NCI-H2081 treated with DMSO at 0.1 percent for 48 hours (cell line): ENCODE measurements around the gene SCAP.

ENCODE experiments used
- DNase-seq: peaks from one replicate; lab custom pipeline; 2025; lab: John Stamatoyannopoulos, UW

Gene SCAP

GRCh38 chr3:47431225-47431624 is 44.5 kb downstream of the SCAP start:
- DNase-seq = no peak

GRCh38 chr3:47430606-47431005 is 45.1 kb downstream of the SCAP start:
- DNase-seq = no peak

GRCh38 chr3:47429476-47430270 is 46.1 kb downstream of the SCAP start:
- DNase-seq = no peak

- no peak for DNase-seq
Observed at GRCh38 chr3:47428662-47429061, 47.1 kb downstream of the SCAP start.

GRCh38 chr3:47427866-47428265 is 47.9 kb downstream of the SCAP start:
- no peak for DNase-seq

- no peak for DNase-seq
Observed at GRCh38 chr3:47425959-47426358, 49.8 kb downstream of the SCAP start.

- no peak for DNase-seq
Observed at GRCh38 chr3:47425383-47425778, 50.4 kb downstream of the SCAP start.

- no peak for DNase-seq
Observed at GRCh38 chr3:47424434-47425382, 51.0 kb downstream of the SCAP start.

GRCh38 chr3:47423548-47424145 is 52.1 kb downstream of the SCAP start:
- no peak for DNase-seq

GRCh38 chr3:47422743-47423142 is 53.0 kb downstream of the SCAP start:
- no peak for DNase-seq

- DNase-seq = no peak
Observed at GRCh38 chr3:47421741-47422649, 53.7 kb downstream of the SCAP start.

GRCh38 chr3:47420511-47421484 is 54.9 kb downstream of the SCAP start:
- no peak for DNase-seq

- no peak for DNase-seq
Observed at GRCh38 chr3:47420044-47420430, 55.7 kb downstream of the SCAP start.

- no peak for DNase-seq
Observed at GRCh38 chr3:47419083-47420043, 56.4 kb downstream of the SCAP start.

- DNase-seq = no peak
Observed at GRCh38 chr3:47418167-47419082, 57.3 kb downstream of the SCAP start.

- DNase-seq = no peak
Observed at GRCh38 chr3:47416041-47416440, 59.7 kb downstream of the SCAP start.

GRCh38 chr3:47414666-47415587 is 60.8 kb downstream of the SCAP start:
- DNase-seq = no peak
